Esophagus muscularis mucosa (tissue), 3 donors: ENCODE results near the gene MBTPS1.

Experiments used
- EP300 ChIP-seq: sonication (generic); formaldehyde crosslinking; IDR thresholded peaks from one replicate; pipeline ENCODE4 v1.6.1; 2017; ENCODE audit warnings: antibody characterized with exemption
- TF ChIP-seq, protein P1 (sequence below), 3 experiments: fragments of 200-600 bp in 2 of 3; fragments of 450-650 bp in 1 of 3; sonication (generic) in 2 of 3; IDR thresholded peaks; one replicate each; pipeline ENCODE4 v1.5.1; 2017 to 2019; ENCODE audit warnings: antibody characterized with exemption in 3 of 3, mild to moderate bottlenecking in 2 of 3, moderate library complexity in 1 of 3

DNA sequence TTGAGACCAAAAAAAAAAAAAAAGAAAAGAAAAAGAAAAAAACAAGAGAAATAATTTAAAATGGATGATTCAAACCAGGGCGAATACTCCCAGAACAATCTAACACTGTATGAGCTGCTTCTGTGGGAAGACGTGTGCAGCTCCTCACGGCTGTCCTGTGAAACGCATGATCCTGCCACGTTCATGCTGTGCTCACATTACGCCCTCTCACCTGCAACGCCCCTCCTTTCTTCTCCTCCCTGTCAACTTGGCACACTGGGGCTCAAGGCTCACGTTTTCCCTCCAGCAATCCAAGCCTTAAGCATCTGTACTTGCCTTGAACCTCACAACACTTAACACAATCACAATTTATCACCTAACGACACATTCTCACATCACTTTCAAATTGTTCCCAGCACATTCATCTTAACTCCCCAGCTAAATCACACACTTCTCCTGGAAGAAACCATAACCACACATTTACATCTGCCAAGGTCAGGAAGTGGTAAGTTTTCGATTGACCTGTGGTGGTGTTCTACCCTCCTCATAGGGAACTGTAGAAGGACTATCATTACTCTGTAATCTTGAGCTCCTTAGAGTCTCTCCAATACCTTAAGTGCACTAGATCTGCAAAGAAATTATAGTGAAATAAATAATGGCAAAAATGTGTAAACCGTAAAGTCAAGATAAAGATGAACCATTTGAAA is 29.1 kb downstream of the MBTPS1 start:
- TF ChIP-seq, protein P1, sequence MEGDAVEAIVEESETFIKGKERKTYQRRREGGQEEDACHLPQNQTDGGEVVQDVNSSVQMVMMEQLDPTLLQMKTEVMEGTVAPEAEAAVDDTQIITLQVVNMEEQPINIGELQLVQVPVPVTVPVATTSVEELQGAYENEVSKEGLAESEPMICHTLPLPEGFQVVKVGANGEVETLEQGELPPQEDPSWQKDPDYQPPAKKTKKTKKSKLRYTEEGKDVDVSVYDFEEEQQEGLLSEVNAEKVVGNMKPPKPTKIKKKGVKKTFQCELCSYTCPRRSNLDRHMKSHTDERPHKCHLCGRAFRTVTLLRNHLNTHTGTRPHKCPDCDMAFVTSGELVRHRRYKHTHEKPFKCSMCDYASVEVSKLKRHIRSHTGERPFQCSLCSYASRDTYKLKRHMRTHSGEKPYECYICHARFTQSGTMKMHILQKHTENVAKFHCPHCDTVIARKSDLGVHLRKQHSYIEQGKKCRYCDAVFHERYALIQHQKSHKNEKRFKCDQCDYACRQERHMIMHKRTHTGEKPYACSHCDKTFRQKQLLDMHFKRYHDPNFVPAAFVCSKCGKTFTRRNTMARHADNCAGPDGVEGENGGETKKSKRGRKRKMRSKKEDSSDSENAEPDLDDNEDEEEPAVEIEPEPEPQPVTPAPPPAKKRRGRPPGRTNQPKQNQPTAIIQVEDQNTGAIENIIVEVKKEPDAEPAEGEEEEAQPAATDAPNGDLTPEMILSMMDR (IDR thresholded peaks at IDR 0.05): no peak
- TF ChIP-seq EP300: no peak
